ENCODE results near the gene ADK.

Gene ADK

DNA sequence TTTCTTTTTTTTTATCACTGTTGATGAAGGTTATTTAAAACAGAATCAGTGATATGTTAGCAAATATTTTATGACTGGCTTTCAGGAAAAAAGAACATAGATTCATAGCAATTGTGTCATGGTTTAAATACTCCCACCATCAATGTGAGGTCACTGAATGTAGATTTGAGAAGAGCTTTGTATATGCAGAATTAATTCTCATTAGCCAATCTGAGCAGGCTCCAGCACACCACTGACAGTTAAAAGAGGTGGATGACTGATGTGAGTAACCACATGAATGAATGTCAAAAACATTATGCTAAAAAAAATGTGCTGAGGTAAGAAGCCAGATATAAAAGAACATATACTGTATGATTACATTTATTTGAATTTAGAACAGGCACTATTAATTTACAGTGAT is 500.5 kb downstream of the ADK start:
- FAIRE-seq (no peak), DNase-seq (ENCODE audit: insufficient read length, low spot score) (no peak)
- TF ChIP-seq, protein P1, sequence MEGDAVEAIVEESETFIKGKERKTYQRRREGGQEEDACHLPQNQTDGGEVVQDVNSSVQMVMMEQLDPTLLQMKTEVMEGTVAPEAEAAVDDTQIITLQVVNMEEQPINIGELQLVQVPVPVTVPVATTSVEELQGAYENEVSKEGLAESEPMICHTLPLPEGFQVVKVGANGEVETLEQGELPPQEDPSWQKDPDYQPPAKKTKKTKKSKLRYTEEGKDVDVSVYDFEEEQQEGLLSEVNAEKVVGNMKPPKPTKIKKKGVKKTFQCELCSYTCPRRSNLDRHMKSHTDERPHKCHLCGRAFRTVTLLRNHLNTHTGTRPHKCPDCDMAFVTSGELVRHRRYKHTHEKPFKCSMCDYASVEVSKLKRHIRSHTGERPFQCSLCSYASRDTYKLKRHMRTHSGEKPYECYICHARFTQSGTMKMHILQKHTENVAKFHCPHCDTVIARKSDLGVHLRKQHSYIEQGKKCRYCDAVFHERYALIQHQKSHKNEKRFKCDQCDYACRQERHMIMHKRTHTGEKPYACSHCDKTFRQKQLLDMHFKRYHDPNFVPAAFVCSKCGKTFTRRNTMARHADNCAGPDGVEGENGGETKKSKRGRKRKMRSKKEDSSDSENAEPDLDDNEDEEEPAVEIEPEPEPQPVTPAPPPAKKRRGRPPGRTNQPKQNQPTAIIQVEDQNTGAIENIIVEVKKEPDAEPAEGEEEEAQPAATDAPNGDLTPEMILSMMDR (IDR thresholded peaks at IDR 0.05; ENCODE audit: insufficient read depth, missing control alignments), result no peak

DNA sequence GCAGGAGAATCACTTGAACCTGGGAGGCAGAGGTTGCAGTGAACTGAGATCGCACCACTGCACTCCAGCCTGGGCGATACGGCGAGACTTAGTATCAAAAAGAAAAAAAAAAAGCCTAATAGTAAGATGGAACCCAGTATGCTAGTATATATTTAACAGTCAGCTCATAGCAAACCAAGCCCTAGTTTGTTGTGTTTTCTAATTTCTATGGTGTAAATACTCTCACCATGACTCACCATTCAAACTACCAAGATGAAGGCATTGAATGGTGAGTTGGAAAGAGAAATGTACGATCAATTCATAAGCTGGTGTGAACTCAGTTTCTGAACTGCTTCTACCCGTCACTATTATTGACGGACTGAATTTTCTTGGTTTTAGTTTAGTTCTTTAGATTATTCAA is 501.6 kb downstream of the ADK start:
- TF ChIP-seq, protein P1 (IDR thresholded peaks at IDR 0.05; ENCODE audit: insufficient read depth, missing control alignments), result no peak
- DNase-seq (ENCODE audit: insufficient read length, low spot score) (no peak), FAIRE-seq (no peak)

DNA sequence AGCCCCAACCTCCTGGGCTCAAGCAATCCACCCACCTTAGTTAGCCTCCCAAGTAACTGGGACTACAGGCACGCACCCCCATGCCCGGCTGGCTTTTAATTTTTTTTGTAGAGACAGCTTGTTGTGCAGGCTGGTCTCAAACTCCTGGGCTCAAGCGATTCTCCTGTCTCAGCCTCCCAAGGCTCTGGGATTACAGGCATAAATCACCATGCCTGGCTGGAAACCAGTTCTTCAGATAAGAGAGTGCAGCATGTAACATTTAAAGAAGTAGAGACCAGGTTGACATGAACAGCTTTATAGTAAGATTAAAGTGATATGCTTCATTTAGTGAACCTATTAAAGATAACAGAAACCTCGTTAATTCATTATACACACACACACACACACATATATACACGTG is 507.5 kb downstream of the ADK start:
- DNase-seq (ENCODE audit: insufficient read length, low spot score), result no peak
- TF ChIP-seq, protein P1 (IDR thresholded peaks at IDR 0.05; ENCODE audit: insufficient read depth, missing control alignments), result no peak
- FAIRE-seq, result no peak

DNA sequence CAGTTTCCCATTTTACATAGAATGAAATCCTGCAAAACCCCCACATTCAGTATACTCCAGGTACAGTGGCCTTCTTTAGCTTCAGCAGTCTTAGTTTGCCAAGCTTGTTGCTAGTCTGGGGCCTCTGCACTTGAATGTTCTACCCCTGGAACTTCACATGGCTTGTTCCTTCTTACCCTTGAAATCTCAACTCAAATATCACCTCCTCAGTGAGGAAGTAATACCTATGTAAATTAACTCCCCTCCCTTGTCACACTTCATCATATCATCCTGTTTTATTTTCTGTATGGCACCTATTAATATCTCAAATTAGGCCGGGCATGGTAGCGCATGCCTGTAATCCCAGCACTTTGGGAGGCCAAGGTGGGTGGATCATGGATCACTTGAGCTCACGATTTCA is 511.6 kb downstream of the ADK start:
- TF ChIP-seq, protein P1 (IDR thresholded peaks at IDR 0.05; ENCODE audit: insufficient read depth, missing control alignments), result no peak
- DNase-seq (ENCODE audit: insufficient read length, low spot score) (no peak), FAIRE-seq (no peak)

DNA sequence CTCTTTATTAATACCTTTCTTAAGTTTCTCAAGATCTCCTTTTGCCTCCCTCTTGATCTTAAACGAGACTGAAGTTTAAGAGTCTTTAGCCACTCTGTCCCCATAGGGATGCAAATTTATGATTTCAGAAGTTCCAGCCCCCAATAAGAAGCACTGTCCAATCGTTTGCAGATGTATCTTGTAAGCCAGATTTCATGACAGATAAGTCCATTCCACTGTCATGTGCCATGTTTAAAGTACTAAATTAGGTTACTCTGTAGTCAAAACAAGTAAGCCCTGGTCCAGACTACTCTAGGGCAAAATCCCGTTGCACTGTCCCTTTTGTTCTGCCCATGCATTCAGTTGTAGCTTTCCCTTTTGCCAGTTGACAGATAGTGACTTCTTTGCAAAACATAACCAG is 518.2 kb downstream of the ADK start:
- DNase-seq (ENCODE audit: insufficient read length, low spot score), result no peak
- TF ChIP-seq, protein P1 (IDR thresholded peaks at IDR 0.05; ENCODE audit: insufficient read depth, missing control alignments), result no peak
- FAIRE-seq, result no peak

DNA sequence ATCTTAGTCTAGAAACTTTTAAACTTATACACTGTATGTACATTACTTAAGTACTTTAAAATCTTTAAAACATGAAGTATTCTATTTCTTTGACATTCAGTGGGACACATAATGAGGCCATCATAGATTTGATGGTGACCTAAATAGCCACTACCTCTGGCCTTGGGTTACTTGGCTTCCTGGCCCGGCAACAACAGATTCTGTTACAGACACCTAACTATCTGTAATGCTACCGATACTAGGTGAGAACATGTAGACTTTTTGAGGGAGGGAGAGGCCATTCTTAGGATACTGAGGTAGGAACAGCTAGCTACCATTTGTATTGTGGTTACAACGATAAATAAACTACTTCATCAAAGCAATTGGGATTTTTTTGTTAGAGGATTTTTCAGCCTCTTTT is 520.7 kb downstream of the ADK start:
- DNase-seq (ENCODE audit: insufficient read length, low spot score), result no peak
- TF ChIP-seq, protein P1 (IDR thresholded peaks at IDR 0.05; ENCODE audit: insufficient read depth, missing control alignments), result no peak
- no peak for FAIRE-seq

DNA sequence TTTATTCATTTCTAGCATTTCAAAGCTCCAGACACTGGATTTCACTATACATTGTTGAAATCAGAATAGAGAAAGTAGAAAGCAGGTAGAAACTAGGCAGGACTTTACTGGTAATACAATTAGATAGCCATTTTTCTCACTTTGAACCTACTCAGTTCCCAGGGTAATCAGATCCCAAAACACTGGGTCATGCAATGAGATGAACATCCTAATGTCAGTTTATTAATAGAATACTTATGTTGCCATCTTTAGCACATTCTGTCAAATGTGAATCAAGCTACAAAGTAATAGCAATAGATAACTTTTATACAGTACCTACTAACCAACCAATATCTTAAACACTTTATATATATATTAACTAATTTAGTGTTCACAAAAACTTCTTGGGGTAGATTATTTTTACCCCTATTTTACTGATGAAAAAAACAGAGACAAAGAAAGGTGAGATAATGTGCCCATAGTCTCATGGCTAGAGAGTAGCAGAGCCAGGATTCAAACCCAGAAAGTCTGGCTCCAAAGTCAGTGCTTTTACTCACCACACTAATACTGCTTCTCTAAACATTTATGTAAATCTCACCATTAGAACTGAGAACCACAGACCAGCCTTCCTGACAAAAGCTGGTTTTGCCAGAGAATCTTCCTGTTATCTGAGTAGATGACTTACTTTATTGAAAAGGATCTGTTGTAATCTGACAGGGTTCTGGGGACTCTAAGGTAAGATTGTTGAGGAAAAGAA is 521.6 kb downstream of the ADK start:
- TF ChIP-seq, protein P1 (IDR thresholded peaks at IDR 0.05; ENCODE audit: insufficient read depth, missing control alignments), result no peak
- DNase-seq (ENCODE audit: insufficient read length, low spot score) (no peak), FAIRE-seq (no peak)
